Measurements from ENCODE around the gene OR52N5.

Gene OR52N5

DNA sequence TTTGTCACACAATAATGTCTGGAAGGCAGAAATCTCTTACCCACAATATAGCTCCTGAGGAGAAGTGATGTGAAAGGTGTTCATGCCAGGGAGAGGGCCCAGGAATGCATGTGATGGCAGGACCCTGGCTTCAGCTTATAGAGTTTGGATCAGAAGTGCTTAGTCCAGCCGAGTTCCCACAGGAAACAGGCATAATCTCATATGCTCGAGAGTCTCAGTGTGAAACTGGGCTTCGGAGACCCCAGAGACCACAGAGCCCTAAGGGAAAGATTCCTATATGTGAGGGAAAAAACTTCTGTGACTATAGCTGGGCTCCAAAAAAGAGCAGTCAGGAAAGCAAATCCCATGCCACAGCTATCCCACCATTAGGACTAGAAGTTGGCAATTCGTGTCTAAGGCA, at the start of gene OR52N5:
Gene OR52N5, minus strand, starts transcription at position 101 of the 400 bp plus-strand sequence. CDS start 4,721 bp downstream, outside the sequence.
- no peak for DNase-seq

DNA sequence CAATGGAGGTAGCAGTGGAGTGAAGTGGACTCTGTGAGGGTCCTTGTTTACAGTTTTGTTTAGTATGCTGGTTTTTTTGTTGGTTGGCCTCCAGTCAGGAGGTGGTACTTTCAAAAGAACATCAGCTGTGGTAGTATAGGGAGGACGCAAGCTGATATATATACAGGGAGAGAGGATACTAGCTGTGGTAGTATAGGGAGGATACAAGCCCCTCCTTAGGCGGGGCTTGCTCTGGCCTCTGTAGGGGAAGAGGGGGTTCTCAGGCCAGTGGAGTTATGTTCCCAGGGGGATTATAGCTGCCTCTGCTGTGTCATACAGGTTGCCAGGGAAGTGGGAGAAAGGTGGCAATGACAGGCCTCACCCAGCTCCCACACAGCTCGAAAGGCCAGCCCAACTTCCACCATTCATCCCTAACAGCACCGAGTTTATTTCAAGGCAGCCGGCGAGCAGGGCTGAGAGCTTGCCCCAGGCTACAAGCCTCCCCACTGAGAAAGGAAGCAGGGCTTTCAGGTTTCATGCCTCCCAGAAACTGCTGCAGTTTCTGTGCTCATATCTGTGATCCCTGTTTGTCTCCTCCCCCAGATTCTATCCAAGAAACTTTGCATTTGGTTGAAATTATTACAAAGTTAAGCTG, 48.2 kb upstream of the OR52N5 start:
- no peak for DNase-seq

DNA sequence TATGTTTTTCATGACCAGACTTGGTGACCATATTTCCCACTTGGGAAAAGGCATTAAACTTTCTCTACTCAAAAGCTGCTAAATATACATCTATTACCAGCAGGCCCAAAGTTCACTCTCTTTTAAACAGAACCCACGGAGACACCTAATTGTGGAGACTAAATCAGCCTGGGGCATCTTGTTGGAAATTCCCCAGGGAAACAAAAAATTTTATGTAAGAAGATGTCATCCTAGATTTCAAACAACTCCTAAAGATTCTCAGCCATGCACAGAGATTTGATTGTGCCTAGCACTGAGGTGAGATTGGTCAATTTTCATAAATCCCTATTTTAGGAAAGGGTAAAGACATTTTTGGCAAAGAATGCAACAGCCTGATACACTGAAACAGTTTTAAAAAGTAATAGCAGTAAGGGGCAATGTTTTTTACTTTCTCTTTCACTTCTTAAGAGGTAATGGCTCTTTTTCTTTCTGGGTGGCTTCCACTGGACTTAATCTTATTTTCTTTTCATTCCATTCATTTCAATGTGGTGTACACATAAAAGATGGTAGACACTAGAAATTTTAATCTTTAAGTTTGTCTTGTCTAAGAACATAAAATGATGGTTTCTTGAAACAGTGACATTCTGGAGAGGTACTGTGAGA, 35.2 kb upstream of the OR52N5 start:
- peak in 1 of 6 experiments; percentile 15 for DNase-seq

DNA sequence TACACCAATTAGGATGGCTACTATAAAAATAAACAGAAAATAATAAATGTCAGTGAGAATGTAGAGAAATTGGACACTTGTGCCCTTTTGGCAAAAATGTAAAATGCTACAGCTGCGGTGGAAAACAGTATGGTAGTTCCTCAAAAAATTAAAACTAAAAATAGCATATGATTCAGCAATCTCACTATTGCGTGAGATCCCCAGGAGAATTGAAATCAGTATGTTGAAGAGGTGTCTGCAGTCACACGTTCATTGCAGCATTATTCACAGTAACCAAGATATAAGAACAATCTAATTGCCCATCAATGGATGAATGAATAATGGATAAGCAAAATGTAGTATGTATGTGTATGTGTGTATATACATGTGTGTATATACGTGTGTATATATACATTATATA, 32.4 kb upstream of the OR52N5 start:
- no peak for DNase-seq

DNA sequence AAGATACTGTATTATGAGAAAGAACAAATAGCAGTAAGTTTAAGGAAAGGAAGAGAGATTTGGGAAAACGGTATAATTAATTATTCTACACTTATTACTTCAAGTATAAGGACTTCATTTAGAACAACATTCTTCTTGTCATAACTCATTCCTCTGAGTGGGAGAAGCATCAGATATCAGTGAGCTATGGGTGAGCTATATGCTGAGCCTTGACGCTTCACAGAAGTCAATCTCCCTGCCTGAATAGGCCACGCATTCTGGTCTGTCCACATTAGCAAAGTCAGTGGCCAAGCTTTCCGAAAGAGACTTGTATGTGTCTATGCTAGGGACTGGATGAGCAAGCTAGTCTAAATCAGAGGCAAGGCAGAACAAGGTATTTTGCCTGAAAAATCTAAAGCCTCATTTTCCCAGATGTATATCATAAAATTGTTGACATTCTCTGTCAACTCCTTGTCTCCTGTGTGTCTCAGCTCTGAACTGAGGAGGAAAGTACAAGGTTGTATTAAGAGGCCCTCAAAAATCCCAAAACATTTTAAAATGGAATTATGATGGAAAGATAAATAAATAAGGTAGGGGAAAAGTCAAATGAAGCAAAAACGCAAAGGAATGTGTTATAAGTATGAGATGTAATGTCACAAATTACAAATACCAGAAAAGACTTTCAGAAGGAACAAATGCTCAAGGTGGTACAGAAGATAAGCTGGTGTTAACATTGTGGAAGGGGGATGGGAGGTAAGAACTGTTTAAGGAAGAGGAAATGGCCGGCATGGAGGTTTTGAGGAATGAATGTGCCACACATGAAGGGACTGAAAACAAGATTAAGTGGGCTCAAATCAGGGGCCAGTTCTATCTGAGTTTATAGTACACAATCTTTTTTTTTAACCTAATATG, 27.0 kb upstream of the OR52N5 start:
- no peak for DNase-seq

DNA sequence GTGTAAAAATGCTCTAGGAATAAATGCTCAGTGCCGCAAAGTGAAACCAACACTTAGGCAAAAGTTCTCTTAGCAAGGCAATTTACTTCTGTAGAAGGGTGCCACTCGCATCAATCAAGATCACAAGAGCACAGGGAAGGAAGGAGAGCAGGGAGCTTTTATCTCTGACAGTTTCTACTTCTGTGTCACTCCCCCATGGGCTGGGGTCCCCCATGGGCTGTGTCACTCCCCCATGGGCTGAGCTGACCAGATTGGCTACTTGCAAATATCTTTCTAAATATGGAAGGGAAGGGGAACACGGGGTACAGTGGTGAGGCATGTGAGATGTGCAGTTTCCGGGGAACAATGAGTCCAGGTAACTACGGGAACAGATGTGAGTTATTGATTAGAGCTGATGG, 26.0 kb upstream of the OR52N5 start:
- DNase-seq: peak in 1 of 6 experiments; percentile 33

DNA sequence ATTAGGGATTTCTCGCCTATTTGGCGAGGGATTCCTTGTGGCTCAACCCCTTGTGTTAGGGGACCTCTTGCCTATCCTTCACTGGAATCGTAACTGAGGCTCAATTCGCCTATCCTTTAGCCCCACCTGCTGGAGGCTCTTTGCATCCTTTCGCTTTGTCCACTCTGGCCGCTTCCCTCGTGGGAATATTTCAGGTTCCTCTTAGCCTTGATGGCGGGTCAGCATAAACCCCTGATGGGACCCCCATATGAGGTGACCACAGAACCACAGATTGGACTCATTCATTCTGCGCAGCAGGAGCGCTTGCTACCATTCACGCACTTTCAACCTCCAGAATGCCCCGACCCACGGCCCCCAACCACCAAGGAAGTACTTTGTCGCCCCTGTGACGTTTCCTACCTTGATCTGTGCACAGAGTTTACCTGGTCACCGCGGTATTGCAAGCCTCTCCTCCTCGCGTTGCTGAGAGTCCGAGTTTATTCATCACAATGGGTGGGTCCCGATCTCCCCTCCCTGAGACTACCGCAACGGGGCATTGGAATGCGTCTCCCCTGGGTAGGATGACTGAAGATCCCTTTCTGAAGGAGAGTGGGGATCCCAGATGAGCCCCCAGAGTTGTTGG, 25.5 kb upstream of the OR52N5 start, which contains the start of gene OR52N2:
Gene OR52N2, plus strand, starts transcription at position 425 of the 622 bp plus-strand sequence. CDS start 11,412 bp downstream, outside the sequence.
- DNase-seq: peak; percentile 40 to 76 (median 60)

DNA sequence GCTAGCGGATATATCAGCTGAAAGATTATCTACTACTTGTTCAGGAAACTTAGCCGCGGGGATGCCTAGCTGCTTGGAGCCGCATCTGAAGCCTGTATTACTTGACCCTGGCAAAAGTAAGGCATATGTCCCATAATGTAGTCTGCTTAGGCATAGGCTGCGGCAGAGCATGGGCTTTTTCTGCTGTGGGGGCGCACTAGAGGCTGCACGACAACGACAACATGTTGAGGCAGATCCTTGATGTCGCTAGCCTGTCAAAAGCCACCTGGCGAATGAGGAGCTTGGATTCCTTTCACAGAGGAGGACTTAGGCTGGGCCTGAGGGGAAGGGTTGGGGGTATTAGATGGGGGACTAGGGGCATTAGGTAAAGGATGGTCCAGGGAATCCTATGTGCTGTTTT, 24.4 kb upstream of the OR52N5 start:
- no peak for DNase-seq

DNA sequence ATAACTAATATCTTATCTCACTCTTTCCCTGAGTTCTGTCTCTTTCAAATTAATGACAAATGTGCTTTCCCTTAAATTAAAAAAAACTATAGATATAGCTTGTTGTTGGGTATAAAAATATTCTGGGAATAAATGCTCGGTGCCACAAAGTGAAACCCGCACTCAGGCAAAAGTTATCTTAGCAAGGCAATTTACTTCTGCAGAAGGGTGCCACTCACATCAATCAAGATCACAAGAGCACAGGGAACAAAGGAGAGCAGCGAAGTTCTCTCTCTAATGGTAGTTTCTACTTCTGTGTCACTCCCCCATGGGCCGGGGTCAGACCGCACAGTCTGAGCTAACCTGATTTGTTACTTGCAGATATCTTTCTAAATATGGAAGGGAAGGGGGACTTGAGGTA, 20.8 kb upstream of the OR52N5 start:
- no peak for DNase-seq

DNA sequence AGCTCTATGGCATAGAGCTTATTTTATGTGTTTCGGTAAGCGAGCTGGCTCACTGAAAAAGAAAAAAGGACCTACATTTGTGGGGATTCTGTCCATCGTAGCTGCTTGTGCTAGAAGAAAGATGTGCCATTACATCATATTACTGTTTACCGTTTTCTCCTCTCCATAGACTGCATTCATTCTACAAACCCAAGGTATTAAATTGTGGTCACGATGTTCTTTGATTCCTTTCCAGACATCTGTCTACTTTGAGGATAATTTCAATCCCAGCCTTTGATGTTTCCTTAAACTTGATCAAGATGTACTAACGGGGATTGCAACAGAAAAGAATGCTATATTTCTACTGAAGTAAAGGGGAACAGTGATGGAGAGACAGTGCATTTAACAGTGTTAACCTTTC, 13.4 kb upstream of the OR52N5 start:
- DNase-seq: no peak

DNA sequence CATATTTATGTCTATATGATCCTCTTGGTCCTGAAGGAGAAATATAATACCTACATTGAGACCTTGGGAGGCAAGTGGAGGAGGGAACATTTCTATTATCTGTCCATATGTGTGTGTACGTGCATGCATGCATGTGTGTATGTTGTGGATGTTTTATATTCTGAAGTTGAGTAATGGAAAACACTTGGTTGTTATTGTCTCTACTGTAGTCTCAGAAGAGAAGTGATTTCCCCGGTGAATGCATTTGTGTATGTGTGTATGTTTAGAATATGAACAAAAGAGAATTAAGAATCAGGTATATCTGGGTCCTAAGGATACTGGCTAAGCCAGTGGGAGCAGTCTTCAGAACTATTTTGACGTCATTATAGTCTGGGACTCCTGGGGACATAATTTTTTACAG, 8.0 kb upstream of the OR52N5 start, which contains the start of gene OR52N1:
Gene OR52N1, minus strand, starts transcription at position 101 of the 400 bp plus-strand sequence. CDS start 2,449 bp downstream, outside the sequence.
- DNase-seq: no peak

DNA sequence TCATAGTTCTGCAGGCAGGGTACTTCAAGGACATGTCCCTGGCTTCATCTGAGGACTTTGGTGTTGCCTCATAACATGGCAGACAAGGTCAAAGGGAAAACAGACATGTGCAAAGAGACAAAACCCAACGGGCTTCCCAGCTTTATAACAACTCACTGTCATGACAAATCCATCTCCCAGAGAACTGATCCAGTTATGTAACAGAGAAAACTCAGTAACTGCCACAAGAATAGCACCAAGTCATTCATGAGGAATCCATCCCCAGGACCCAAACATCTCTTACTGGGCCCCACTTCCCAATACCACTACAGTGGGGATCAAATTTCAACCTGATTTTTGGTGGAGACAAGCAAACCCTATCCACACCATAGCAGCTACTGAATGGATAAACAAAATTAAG, 16.1 kb downstream of the OR52N5 start:
- no peak for DNase-seq

DNA sequence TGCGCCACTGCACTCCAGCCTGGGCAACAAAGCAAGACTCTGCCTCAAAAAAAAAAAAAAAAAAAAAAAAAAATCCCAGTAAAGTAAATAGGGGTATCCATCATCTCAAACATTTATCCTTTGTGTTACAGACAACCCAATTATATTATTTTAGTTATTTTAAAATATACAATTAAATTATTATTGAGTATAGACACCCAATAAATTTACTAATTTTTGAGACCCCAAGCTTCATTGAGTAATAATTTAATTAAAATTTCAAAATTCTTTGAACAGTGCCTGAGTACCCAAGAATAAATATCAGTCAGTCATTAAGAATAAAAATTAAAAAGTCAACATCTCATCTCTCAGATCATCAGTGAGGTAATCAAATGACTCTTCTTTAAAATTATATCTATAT, 29.2 kb downstream of the OR52N5 start, which contains the start of gene OR52N4:
Gene OR52N4, plus strand, starts transcription at position 301 of the 400 bp plus-strand sequence. CDS start 498 bp downstream, outside the sequence.
- DNase-seq: no peak

DNA sequence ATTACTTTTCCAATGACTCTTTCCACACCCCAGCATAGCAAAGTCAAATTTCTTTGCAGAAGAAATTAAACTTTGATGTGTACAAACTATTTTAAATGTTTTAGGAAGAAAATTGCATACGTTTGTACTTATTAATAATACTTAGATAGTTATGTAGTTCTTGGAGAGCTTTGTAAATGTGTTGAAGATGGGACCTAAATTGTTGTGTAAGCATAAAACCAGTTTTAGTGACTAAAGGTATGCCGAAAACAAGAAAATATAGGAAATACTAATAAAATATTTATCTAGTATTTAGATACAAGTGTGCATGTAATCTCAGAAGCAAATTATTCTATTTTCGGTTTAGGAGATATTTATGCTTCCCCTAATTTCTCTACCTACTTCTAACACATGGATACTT, 33.3 kb downstream of the OR52N5 start:
- DNase-seq: no peak

DNA sequence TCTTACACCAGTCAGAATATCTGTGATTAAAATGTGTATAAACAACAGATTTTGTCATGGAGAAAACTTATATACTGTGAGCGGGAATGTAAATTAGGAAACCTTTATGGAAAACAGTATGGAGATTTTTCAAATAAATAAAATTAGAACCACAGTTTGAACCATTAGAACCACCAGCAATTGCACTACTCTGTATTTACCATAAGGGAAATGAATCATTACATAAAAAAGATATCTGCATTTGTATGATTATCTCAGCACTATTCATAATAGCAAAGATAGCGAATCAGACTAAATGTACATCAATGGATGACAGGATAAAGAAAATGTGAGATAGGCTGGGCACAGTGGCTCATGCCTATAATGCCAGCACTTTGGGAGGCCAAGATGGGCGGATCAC, 36.5 kb downstream of the OR52N5 start:
- no peak for DNase-seq

DNA sequence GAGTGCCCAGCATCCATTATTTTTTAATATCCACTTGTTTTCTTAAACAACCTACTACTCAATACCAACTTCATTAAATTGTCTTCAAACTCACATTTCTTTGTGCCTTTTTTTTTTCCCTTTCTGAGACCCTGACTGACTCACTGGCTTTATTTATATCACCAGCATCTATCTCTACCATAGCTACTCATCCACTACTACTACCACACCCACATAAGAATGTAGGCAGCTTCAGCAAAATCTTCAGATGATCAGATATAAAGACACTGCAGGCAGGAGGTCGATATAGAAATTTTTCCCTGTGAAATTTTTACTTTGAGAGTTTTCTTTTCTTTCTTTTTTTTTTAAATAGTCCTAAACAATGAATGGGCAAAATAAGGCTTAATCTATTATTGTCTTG, 44.7 kb downstream of the OR52N5 start:
- DNase-seq: no peak

DNA sequence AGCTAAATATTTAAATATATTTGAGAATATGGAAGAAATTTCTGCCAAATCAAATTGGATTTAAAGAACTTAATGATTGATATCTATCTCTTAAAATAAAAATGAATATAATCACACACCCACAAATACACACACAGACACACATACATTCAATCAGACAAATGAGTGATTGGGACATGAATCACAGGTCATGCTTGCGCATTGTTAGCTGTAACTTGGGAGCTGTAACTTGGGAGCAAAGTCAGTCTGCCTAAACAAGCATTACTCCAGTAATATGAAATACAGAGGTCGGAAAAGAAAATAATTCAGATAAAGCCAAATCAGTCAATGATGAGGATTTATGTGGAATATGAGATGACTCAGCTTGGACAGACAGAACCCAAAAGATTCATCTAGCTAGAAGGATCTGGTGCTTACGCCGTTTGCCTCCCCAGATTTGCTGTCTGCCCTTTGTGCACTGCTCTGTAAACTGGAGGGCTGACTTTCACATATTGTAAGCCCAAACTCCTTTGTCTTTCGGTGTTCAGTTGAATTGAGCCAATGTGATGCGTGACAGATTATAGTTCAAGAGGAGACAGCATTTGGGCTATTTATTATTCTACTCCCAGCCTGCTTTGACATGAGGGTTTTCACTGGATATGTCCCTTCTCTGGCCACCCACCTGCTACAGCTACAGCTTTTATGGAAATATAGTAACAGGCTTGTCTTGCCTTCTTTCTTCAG, 45.3 kb downstream of the OR52N5 start:
- DNase-seq: no peak

DNA sequence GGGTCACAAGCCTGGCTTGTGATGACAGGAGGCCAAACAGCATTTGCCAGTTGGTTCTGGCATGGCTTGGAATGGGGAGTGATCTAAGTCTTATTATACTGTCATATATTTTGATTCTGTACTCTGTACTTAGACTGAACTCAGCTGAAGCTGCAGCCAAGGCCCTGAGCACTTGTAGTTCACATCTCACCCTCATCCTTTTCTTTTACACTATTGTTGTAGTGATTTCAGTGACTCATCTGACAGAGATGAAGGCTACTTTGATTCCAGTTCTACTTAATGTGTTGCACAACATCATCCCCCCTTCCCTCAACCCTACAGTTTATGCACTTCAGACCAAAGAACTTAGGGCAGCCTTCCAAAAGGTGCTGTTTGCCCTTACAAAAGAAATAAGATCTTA, 46.1 kb downstream of the OR52N5 start:
- DNase-seq: no peak

DNA sequence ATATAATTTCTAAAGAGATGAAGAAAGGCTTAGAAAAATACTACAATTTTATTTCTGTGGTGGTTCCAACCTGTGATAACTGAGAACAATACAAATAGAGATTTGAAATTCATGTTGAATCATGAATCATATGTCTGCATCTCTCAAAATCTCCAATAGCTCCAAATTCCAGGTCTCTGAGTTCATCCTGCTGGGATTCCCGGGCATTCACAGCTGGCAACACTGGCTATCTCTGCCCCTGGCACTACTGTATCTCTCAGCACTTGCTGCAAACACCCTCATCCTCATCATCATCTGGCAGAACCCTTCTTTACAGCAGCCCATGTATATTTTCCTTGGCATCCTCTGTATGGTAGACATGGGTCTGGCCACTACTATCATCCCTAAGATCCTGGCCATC, 46.8 kb downstream of the OR52N5 start, which contains the start of gene OR56B1:
Gene OR56B1, plus strand, starts transcription at position 53 of the 400 bp plus-strand sequence. Its CDS starts 69 bp downstream, at position 122.
- no peak for DNase-seq

DNA sequence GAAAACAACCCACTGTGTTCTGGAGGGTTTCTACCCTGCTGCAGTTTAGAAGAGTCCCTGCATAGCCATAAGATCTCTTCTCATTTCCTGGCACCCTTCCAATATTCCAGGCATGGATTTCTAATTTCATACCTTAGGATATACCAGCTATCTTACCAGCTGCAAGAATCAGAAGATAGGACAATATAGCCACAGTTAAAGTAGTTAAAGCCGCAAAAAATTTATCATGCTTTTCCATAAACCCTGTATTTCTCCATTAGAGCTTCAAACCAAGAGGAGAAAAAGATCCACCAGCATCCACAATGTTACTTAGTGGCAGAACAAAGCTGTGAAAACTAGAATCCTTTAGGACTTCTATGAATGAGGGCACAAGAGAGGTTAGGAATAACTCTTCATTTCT, 55.5 kb downstream of the OR52N5 start:
- no peak for DNase-seq

DNA sequence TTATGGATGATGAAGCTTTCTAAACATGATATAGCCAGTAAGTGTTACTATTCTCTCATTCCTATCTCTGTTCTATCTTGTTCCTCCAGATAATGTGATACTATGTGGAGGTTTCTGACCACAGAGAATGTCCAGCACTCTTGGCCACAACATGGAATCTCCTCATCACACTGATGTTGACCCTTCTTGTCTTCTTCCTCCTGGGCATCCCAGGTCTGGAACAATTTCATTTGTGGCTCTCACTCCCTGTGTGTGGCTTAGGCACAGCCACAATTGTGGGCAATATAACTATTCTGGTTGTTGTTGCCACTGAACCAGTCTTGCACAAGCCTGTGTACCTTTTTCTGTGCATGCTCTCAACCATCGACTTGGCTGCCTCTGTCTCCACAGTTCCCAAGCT, 56.8 kb downstream of the OR52N5 start:
- DNase-seq: no peak

Data from stimulated activated naive CD4-positive, alpha-beta T cell (primary cell).